ENCODE measurements around the gene TTLL1.
"Not testable (repeated sequence)": the region's sequence is repeated elsewhere in the genome, so short reads cannot be mapped to it uniquely, and the experiment has no call there.

DNA sequence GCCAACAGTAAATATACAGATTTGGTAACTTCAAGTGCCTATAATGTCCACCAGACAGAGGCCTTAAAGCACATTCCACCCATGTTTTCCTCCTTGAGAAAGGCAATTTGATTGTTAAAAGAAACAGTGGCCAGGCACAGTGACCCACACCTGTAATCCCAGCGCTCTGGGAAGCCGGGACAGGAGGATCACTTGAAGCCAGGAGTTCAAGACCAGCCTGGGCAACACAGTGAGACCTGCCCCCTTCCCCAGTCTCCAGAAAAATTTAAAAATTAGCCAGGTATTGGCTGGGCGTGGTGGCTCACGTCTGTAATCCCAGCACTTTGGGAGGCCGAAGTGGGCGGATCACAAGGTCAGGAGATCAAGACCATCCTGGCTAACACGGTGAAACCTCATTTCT lies 93.5 kb downstream of the TTLL1 start:
- TF ChIP-seq POLR2AphosphoS5, POLR2A (IDR thresholded peaks at IDR 0.05; ENCODE audit: low read depth, low read length): not testable (repeated sequence)

Data from GM12892 (cell line).